ENCODE measurements around the gene SMARCA5. TPM values are rescaled to one million over a fixed set of nuclear protein-coding genes. Genes with fewer than 3 reads are reported as not detected.

SMARCA5 gene
- total and polyA plus RNA-seq, 2 donors (not counting 1 experiment from before 2014, with no cell fraction given): 6.7 to 53.1 TPM

GRCh38 chr4:143598816-143599215 lies 85.3 kb downstream of the SMARCA5 start:
- Histone ChIP-seq H2AFZ (ENCODE audit: insufficient read depth, low read depth, low read length, poor library complexity, severe bottlenecking) (no peak overlapping the region), H3K27ac (ENCODE audit: low read length in 2 of 2) (no peak overlapping the region), H4K20me1 (ENCODE audit: control insufficient read depth, insufficient read depth, low read length, poor library complexity, severe bottlenecking) (no peaks in the 10 kb centered on the region), H3K27me3 (replicated peaks in 1 of 4; ENCODE audit: control extremely low read depth in 1 of 4, control insufficient read depth in 3 of 4, insufficient read depth in 4 of 4, low read length in 3 of 4) (peaks cover 0 to 4% (median 0%) of the 10 kb centered on the region in 4 experiments), H3K4me2 (replicated peaks; ENCODE audit: low read depth, low read length, poor library complexity, severe bottlenecking) (no peak overlapping the region), H3K9ac (ENCODE audit: low read length) (no peak overlapping the region), H3K79me2 (ENCODE audit: control insufficient read depth, insufficient read depth, low read length) (no peaks in the 10 kb centered on the region), H3K9me3 (ENCODE audit: control extremely low read depth in 1 of 3, control insufficient read depth in 2 of 3, insufficient read depth in 1 of 3, low read length in 2 of 3) (no peaks in the 10 kb centered on the region), H3K36me3 (replicated peaks in 1 of 2; ENCODE audit: control extremely low read depth in 1 of 2, control insufficient read depth in 1 of 2, extremely low read depth in 1 of 2, insufficient read depth in 2 of 2, low read length in 1 of 2) (no peaks in the 10 kb centered on the region), H3K4me1 (ENCODE audit: control insufficient read depth in 2 of 2, insufficient read depth in 2 of 2, low read length in 2 of 2) (no peaks in the 10 kb centered on the region), H3K4me3 (ENCODE audit: control extremely low read depth in 1 of 5, extremely low read depth in 1 of 5, insufficient read depth in 1 of 5, low read depth in 2 of 5, low read length in 4 of 5) (no peak overlapping the region)
- Mint-ChIP-seq H3K4me1 (no peaks in the 10 kb centered on the region), H3K27me3 (peaks cover 14% of the 10 kb centered on the region), H3K9me3 (ENCODE audit: insufficient read depth) (no peaks in the 10 kb centered on the region), H3K27ac (no peak overlapping the region), H3K4me3 (no peak overlapping the region)
- POLR2A ChIA-PET: no interaction called here
- DNase-seq: no peak
- CTCF ChIA-PET: no interaction called here
- TF ChIP-seq EZH2 (IDR thresholded peaks at IDR 0.05; ENCODE audit: borderline replicate concordance, insufficient read depth, low read depth, low read length, poor library complexity, severe bottlenecking): no peak
- TF ChIP-seq, protein P1, sequence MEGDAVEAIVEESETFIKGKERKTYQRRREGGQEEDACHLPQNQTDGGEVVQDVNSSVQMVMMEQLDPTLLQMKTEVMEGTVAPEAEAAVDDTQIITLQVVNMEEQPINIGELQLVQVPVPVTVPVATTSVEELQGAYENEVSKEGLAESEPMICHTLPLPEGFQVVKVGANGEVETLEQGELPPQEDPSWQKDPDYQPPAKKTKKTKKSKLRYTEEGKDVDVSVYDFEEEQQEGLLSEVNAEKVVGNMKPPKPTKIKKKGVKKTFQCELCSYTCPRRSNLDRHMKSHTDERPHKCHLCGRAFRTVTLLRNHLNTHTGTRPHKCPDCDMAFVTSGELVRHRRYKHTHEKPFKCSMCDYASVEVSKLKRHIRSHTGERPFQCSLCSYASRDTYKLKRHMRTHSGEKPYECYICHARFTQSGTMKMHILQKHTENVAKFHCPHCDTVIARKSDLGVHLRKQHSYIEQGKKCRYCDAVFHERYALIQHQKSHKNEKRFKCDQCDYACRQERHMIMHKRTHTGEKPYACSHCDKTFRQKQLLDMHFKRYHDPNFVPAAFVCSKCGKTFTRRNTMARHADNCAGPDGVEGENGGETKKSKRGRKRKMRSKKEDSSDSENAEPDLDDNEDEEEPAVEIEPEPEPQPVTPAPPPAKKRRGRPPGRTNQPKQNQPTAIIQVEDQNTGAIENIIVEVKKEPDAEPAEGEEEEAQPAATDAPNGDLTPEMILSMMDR (IDR thresholded peaks at IDR 0.05): no peak
- ATAC-seq (ENCODE audit: low read depth): no peak
- intact Hi-C loops (cut with micrococcal nuclease): no loop called here

GRCh38 chr4:143599827-143600226 lies 86.3 kb downstream of the SMARCA5 start:
- Histone ChIP-seq H3K4me1 (ENCODE audit: control insufficient read depth in 2 of 2, insufficient read depth in 2 of 2, low read length in 2 of 2) (no peaks in the 10 kb centered on the region), H3K9me3 (ENCODE audit: control extremely low read depth in 1 of 3, control insufficient read depth in 2 of 3, insufficient read depth in 1 of 3, low read length in 2 of 3) (no peaks in the 10 kb centered on the region), H3K9ac (ENCODE audit: low read length) (no peak overlapping the region), H3K4me2 (replicated peaks; ENCODE audit: low read depth, low read length, poor library complexity, severe bottlenecking) (no peak overlapping the region), H3K79me2 (ENCODE audit: control insufficient read depth, insufficient read depth, low read length) (no peaks in the 10 kb centered on the region), H4K20me1 (ENCODE audit: control insufficient read depth, insufficient read depth, low read length, poor library complexity, severe bottlenecking) (no peaks in the 10 kb centered on the region), H3K36me3 (replicated peaks in 1 of 2; ENCODE audit: control extremely low read depth in 1 of 2, control insufficient read depth in 1 of 2, extremely low read depth in 1 of 2, insufficient read depth in 2 of 2, low read length in 1 of 2) (no peaks in the 10 kb centered on the region), H3K4me3 (ENCODE audit: control extremely low read depth in 1 of 5, extremely low read depth in 1 of 5, insufficient read depth in 1 of 5, low read depth in 2 of 5, low read length in 4 of 5) (no peak overlapping the region), H3K27me3 (replicated peaks in 1 of 4; ENCODE audit: control extremely low read depth in 1 of 4, control insufficient read depth in 3 of 4, insufficient read depth in 4 of 4, low read length in 3 of 4) (peaks cover 0 to 3% (median 0%) of the 10 kb centered on the region in 4 experiments), H2AFZ (ENCODE audit: insufficient read depth, low read depth, low read length, poor library complexity, severe bottlenecking) (no peak overlapping the region), H3K27ac (ENCODE audit: low read length in 2 of 2) (no peak overlapping the region)
- no peak overlapping the region for H3K27ac Mint-ChIP-seq
- no peak for TF ChIP-seq EZH2 (IDR thresholded peaks at IDR 0.05; ENCODE audit: borderline replicate concordance, insufficient read depth, low read depth, low read length, poor library complexity, severe bottlenecking)
- TF ChIP-seq, protein P1 (IDR thresholded peaks at IDR 0.05): no peak
- no CpG with 5 or more reads among the region's 1 CpG for WGBS (ENCODE audit: insufficient coverage)
- intact Hi-C loops (cut with micrococcal nuclease): no loop called here
- H3K4me1 Mint-ChIP-seq: no peaks in the 10 kb centered on the region
- H3K4me3 Mint-ChIP-seq: no peak overlapping the region
- ChIA-PET POLR2A (no interaction called here), CTCF (no interaction called here)
- DNase-seq (no peak), ATAC-seq (ENCODE audit: low read depth) (no peak)
- peaks cover 7% of the 10 kb centered on the region for H3K27me3 Mint-ChIP-seq
- peaks cover 2% of the 10 kb centered on the region for H3K9me3 Mint-ChIP-seq (ENCODE audit: insufficient read depth)
